BE2C (cell line): ENCODE data around the gene AUP1.

Experiments used
- DNase-seq: peaks from one replicate; pipeline ENCODE4 v3.0.0-alpha.2; 2020
- H3K27me3 ChIP-seq: fragments of 250-450 bp; sonication (Bioruptor Pico); 2 replicates; pipeline ENCODE4 v1.5.1; 2020; ENCODE audit warnings: mild to moderate bottlenecking
- H3K36me3 ChIP-seq: fragments of 250-450 bp; sonication (Bioruptor Pico); 2 replicates; pipeline ENCODE4 v1.5.1; 2020; ENCODE audit warnings: mild to moderate bottlenecking
- H3K4me1 ChIP-seq: fragments of 250-450 bp; sonication (Bioruptor Pico); 2 replicates; pipeline ENCODE4 v1.5.1; 2020
- H3K4me3 ChIP-seq: 2 replicates; pipeline ENCODE4 v1.5.1; 2011; ENCODE audit warnings: low read depth, low read length
- H3K9me3 ChIP-seq: fragments of 250-450 bp; sonication (Bioruptor Pico); 2 replicates; pipeline ENCODE4 v1.5.1; 2020
- TF ChIP-seq, protein P1 (sequence below): IDR thresholded peaks from 2 replicates; pipeline ENCODE4 v1.5.1; 2012; ENCODE audit warnings: mild to moderate bottlenecking, low read depth, low read length

Gene AUP1

DNA sequence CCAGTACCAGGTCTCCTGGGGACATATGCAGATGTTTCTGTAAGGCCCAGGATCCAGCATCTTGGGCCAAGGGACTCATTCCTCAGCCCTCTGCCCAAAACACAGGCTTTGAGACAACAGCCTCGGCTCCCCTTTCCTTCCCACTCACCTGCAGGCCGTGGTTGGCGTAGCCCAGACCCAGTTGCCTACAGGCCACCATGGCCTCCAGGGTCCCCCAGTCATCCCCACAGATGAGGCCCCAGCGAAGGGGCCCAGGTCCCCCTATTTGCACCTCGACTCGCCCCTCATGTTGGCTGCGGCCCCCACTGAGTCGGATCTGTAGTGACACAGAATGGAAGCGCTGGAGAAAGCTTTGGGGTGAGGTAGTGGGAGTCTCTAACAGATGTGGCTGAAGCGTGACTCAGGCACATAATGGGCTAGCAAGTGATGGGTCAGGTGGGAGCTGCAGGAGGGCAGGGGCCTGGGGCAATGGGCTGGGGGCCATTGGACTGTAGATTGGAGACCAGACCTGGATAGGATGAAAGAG is 6.0 kb upstream of the AUP1 start:
- Histone ChIP-seq H3K36me3 (peaks cover 5% of the 10 kb centered on the region; the same call in 1 of the 2 replicates), H3K27me3 (no peaks in the 10 kb centered on the region), H3K4me3 (no peak overlapping the region), H3K9me3 (no peaks in the 10 kb centered on the region), H3K4me1 (no peaks in the 10 kb centered on the region)
- DNase-seq: no peak
- TF ChIP-seq, protein P1, sequence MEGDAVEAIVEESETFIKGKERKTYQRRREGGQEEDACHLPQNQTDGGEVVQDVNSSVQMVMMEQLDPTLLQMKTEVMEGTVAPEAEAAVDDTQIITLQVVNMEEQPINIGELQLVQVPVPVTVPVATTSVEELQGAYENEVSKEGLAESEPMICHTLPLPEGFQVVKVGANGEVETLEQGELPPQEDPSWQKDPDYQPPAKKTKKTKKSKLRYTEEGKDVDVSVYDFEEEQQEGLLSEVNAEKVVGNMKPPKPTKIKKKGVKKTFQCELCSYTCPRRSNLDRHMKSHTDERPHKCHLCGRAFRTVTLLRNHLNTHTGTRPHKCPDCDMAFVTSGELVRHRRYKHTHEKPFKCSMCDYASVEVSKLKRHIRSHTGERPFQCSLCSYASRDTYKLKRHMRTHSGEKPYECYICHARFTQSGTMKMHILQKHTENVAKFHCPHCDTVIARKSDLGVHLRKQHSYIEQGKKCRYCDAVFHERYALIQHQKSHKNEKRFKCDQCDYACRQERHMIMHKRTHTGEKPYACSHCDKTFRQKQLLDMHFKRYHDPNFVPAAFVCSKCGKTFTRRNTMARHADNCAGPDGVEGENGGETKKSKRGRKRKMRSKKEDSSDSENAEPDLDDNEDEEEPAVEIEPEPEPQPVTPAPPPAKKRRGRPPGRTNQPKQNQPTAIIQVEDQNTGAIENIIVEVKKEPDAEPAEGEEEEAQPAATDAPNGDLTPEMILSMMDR: no peak

DNA sequence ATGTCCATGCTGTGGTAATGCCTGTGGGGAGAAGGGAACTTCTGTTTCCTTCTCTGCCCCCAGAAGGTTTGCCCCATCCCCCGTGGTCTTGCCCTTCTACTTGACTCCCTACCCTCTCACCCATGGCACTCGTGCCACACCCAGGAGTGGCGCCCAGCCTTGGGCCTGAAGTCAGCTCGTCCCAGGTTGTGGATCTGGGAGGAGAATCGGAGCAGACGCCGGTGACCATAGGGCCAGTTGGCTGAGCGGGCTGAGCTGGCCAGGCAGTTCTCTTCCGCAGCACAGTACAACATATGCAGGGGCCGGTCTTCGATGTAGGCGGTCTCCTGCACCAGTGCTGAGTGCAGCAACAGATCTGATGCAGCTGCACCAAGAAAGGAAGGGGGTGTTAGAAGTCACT is 4.9 kb upstream of the AUP1 start:
- TF ChIP-seq, protein P1: no peak
- Histone ChIP-seq H3K36me3 (peaks cover 5% of the 10 kb centered on the region; the same call in 1 of the 2 replicates), H3K27me3 (no peaks in the 10 kb centered on the region), H3K4me3 (no peak overlapping the region), H3K9me3 (no peaks in the 10 kb centered on the region), H3K4me1 (no peaks in the 10 kb centered on the region)
- no peak for DNase-seq

DNA sequence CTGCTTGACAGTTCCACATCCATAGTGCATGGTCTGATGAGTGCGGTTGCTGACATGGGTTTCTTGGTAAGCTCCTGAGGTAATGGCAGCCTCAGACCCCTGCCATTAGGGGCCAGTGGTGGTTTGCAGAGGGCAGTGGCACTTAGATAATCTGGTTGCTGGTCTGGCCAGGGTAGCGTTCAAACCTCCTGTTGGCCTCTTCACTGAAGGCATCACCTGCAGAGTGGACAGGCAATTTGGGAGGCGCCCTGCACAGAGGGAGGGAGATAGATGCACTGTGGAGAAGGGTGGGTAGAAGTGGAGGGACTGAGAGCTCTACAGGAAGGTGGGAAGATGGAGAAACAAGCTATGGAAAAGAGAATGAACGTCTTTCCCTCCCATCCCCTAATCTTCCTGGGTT is 4.0 kb upstream of the AUP1 start:
- no peak overlapping the region for H3K4me3 ChIP-seq

DNA sequence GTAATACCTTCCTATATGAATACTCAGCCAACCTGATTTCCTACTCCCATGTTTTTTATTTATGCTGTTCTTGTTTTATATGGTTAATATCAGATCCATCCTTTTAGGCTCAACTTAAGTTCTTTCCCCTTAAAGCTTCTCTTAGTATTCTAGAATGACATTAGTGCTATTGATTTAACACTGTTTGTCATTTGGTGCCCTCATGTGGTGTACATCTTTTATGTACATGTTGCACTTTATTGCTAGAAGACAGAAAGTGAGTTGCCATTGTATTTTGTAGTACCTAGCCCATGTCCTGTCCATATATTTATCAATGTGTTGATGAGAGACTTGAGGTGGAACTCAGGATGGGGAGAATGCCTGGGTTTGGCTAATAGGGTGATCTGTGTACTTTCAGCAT is 2.7 kb upstream of the AUP1 start:
- Histone ChIP-seq H3K36me3 (peaks cover 11% of the 10 kb centered on the region), H3K27me3 (no peaks in the 10 kb centered on the region), H3K9me3 (no peaks in the 10 kb centered on the region), H3K4me3 (no peak overlapping the region), H3K4me1 (no peaks in the 10 kb centered on the region)
- no peak for DNase-seq
- TF ChIP-seq, protein P1: peak; percentile 33; the same call in 1 of the 2 replicates

More for the DNA sequence above, 4.0 kb upstream of the AUP1 start:
- peaks cover 5% of the 10 kb centered on the region; the same call in 1 of the 2 replicates for H3K36me3 ChIP-seq
- no peaks in the 10 kb centered on the region for H3K27me3 ChIP-seq
- no peak for DNase-seq
- H3K4me1 ChIP-seq: no peaks in the 10 kb centered on the region
- no peaks in the 10 kb centered on the region for H3K9me3 ChIP-seq
- TF ChIP-seq, protein P1: no peak

DNA sequence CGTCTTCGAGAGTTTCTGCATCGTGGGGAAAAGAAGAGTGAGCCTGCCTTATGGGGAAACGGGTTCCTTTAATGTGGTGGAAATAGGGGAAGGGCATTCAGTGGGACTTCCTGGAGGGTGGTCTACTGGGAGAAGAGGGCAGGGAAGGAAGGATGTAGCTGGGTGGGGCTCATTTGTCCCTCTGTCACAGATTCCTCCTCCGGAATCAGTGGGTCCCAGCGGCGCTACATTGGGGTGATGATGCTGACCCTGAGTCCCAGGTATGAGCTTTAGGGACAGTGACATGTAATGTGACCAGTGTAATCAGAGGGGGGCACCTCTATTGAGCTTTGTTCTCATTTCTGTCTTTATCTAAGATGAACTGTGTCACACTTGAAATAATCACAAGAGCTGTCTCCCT is 2.2 kb upstream of the AUP1 start:
- TF ChIP-seq, protein P1: no peak
- Histone ChIP-seq H3K36me3 (peaks cover 16% of the 10 kb centered on the region), H3K9me3 (no peaks in the 10 kb centered on the region), H3K4me1 (no peaks in the 10 kb centered on the region), H3K27me3 (no peaks in the 10 kb centered on the region), H3K4me3 (no peak overlapping the region; the same call in 1 of the 2 replicates)
- DNase-seq: no peak

DNA sequence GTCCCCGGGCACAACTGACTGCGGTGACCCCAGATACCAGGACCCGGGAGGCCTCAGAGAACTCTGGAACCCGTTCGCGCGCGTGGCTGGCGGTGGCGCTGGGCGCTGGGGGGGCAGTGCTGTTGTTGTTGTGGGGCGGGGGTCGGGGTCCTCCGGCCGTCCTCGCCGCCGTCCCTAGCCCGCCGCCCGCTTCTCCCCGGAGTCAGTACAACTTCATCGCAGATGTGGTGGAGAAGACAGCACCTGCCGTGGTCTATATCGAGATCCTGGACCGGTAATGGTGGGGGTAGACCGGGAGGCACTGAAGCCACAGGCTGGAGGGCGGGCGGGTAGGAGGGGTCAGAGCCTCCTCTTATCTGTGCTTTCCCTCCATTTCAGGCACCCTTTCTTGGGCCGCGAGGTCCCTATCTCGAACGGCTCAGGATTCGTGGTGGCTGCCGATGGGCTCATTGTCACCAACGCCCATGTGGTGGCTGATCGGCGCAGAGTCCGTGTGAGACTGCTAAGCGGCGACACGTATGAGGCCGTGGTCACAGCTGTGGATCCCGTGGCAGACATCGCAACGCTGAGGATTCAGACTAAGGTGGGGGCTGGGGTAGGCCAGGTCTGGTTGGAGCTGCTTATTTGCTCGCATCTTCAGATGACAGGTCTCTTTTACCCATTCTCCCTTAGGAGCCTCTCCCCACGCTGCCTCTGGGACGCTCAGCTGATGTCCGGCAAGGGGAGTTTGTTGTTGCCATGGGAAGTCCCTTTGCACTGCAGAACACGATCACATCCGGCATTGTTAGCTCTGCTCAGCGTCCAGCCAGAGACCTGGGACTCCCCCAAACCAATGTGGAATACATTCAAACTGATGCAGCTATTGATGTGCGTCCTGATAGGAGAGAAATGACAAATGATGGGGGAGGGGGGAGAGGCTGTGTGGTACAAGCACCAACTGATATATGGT is 1.0 kb upstream of the AUP1 start:
- H3K9me3 ChIP-seq: no peaks in the 10 kb centered on the region
- H3K36me3 ChIP-seq: peaks cover 28% of the 10 kb centered on the region

More for the DNA sequence above, 1.0 kb upstream of the AUP1 start:
- TF ChIP-seq, protein P1: no peak
- DNase-seq: peak; percentile 35
- Histone ChIP-seq H3K4me1 (no peaks in the 10 kb centered on the region), H3K27me3 (no peaks in the 10 kb centered on the region), H3K4me3 (peak overlapping the region; percentile 87)
